Measurements from ENCODE around the gene EID3. TPM values are rescaled to one million over a fixed set of nuclear protein-coding genes. Genes with fewer than 3 reads are reported as not detected.

Gene EID3
- total RNA-seq, 1 experiment from 2014 or later, result 3.0 TPM

GRCh38 chr12:104315326-104316224 is 12.0 kb downstream of the EID3 start:
- CTCF ChIA-PET, result no interaction called here
- Histone ChIP-seq H3K36me3 (ENCODE audit: control insufficient read depth in 1 of 2, insufficient read depth in 2 of 2, low read length in 2 of 2) (peaks cover 65 to 93% of the 10 kb centered on the region in 2 experiments), H3K9me3 (ENCODE audit: control insufficient read depth in 1 of 2, insufficient read depth in 1 of 2, low read depth in 1 of 2, low read length in 2 of 2) (no peaks in the 10 kb centered on the region), H3K9me2 (ENCODE audit: insufficient read depth) (no peaks in the 10 kb centered on the region), H3K4me2 (ENCODE audit: low read length) (no peak overlapping the region), H3K27ac (ENCODE audit: low read depth, low read length) (no peak overlapping the region), H3K79me2 (ENCODE audit: insufficient read depth, low read length) (peaks cover 98% of the 10 kb centered on the region), H3K4me1 (ENCODE audit: control insufficient read depth in 1 of 2, insufficient read depth in 2 of 2, low read length in 2 of 2) (peaks cover 0 to 10% of the 10 kb centered on the region in 2 experiments; a peak in 3 of 4 replicates), H3K9ac (ENCODE audit: low read length) (no peak overlapping the region), H2AFZ (ENCODE audit: low read depth, low read length, poor library complexity, severe bottlenecking) (no peak overlapping the region), H4K20me1 (ENCODE audit: insufficient read depth) (peaks cover 32% of the 10 kb centered on the region; the same call in 1 of the 2 replicates), H3K27me3 (ENCODE audit: insufficient read depth, low read length) (no peaks in the 10 kb centered on the region), H3K4me3 (replicated peaks in 1 of 2; ENCODE audit: low read depth in 1 of 2, low read length in 2 of 2) (no peak overlapping the region)
- TSS peak; percentile 1 for BruUV-seq (replicated peaks)
- no peak for TF ChIP-seq EZH2phosphoT487 (IDR thresholded peaks at IDR 0.05; ENCODE audit: borderline replicate concordance)
- no peak for TF ChIP-seq ZNF274 (IDR thresholded peaks at IDR 0.05; ENCODE audit: low read depth, low read length)
- no peak for TF ChIP-seq CEBPB (IDR thresholded peaks at IDR 0.05; ENCODE audit: low read depth)
- intact Hi-C loops (cut with micrococcal nuclease), result no loop called here
- POLR2A ChIA-PET, result no interaction called here
- RAD21 ChIA-PET (ENCODE audit: low non-redundant PET in 1 of 2, low total read pairs in 2 of 2, uncharacterized antibody in 2 of 2, unreplicated experiment in 2 of 2), result no interaction called here
- DNase-seq (ENCODE audit: low read depth, low spot score), result no peak
- ATAC-seq, result no peak

- no peak for DNase-seq (ENCODE audit: low read depth, low spot score)
- no peaks in the 10 kb centered on the region for H3K9me3 ChIP-seq (ENCODE audit: control insufficient read depth in 1 of 2, insufficient read depth in 1 of 2, low read depth in 1 of 2, low read length in 2 of 2)
- H3K27ac ChIP-seq (ENCODE audit: low read depth, low read length), result no peak overlapping the region
- H3K9me2 ChIP-seq (ENCODE audit: insufficient read depth), result no peaks in the 10 kb centered on the region
- H3K4me3 ChIP-seq (replicated peaks in 1 of 2; ENCODE audit: low read depth in 1 of 2, low read length in 2 of 2), result no peak overlapping the region
- CTCF ChIA-PET, result no interaction called here
- H3K36me3 ChIP-seq (ENCODE audit: control insufficient read depth in 1 of 2, insufficient read depth in 2 of 2, low read length in 2 of 2), result peaks cover 73 to 95% of the 10 kb centered on the region in 2 experiments
- peaks cover 98% of the 10 kb centered on the region for H3K79me2 ChIP-seq (ENCODE audit: insufficient read depth, low read length)
- no TSS peak for BruUV-seq (replicated peaks)
- no peak overlapping the region for H3K9ac ChIP-seq (ENCODE audit: low read length)
- peaks cover 30% of the 10 kb centered on the region; the same call in 1 of the 2 replicates for H4K20me1 ChIP-seq (ENCODE audit: insufficient read depth)
- intact Hi-C loops (cut with micrococcal nuclease), result no loop called here
- POLR2A ChIA-PET, result no interaction called here
- H2AFZ ChIP-seq (ENCODE audit: low read depth, low read length, poor library complexity, severe bottlenecking), result no peak overlapping the region
- no peak overlapping the region for H3K4me2 ChIP-seq (ENCODE audit: low read length)
- RAD21 ChIA-PET (ENCODE audit: low non-redundant PET in 1 of 2, low total read pairs in 2 of 2, uncharacterized antibody in 2 of 2, unreplicated experiment in 2 of 2), result no interaction called here
- H3K27me3 ChIP-seq (ENCODE audit: insufficient read depth, low read length), result no peaks in the 10 kb centered on the region
- no peak for ATAC-seq
- no peaks in the 10 kb centered on the region for H3K4me1 ChIP-seq (ENCODE audit: control insufficient read depth in 1 of 2, insufficient read depth in 2 of 2, low read length in 2 of 2)
- TF ChIP-seq POLR2AphosphoS5 (IDR thresholded peaks at IDR 0.05; ENCODE audit: low read depth, low read length) (peak; percentile 19; the same call in 1 of the 2 replicates), POLR2A (IDR thresholded peaks at IDR 0.05; ENCODE audit: borderline replicate concordance, extremely low read depth, insufficient read depth, insufficient read length) (no peak)
These were observed 13.4 kb downstream of the EID3 start for GRCh38 chr12:104316936-104317335.
